Neural cell (in vitro differentiated cells): ENCODE results near the gene AMOTL2. TPM values are rescaled to one million over a fixed set of nuclear protein-coding genes. Genes with fewer than 3 reads are reported as not detected.

Experiments used
- H2AFZ ChIP-seq: fragments of 200-600, 300-800 bp; sonication (generic), shearing (Covaris generic); 2 replicates; pipeline ENCODE4 v1.6.0; 2014; ENCODE audit warnings: low read depth, mild to moderate bottlenecking, antibody characterized with exemption, low read length, moderate library complexity
- H3F3A ChIP-seq: fragments of 200-600 bp; shearing (Covaris generic); 2 replicates; pipeline ENCODE4 v1.6.1; 2016; ENCODE audit warnings: mild to moderate bottlenecking, moderate library complexity, mixed read lengths, antibody characterized with exemption, low read length; ENCODE audit not compliant: insufficient read depth, poor library complexity, severe bottlenecking
- H3K27ac ChIP-seq: fragments of 200-600, 300-800 bp; sonication (generic), shearing (Covaris generic); 2 replicates; pipeline ENCODE4 v1.5.1; 2014; ENCODE audit warnings: mild to moderate bottlenecking, low read length, moderate library complexity
- H3K27me3 ChIP-seq: fragments of 300-800, 200-600 bp; sonication (generic), shearing (Covaris generic); 2 replicates; pipeline ENCODE4 v1.6.0; 2014; ENCODE audit warnings: mild to moderate bottlenecking, low read depth, low read length, moderate library complexity; ENCODE audit not compliant: insufficient read depth
- H3K36me3 ChIP-seq: fragments of 300-800, 200-600 bp; sonication (generic), shearing (Covaris generic); 2 replicates; pipeline ENCODE4 v1.5.1; 2014; ENCODE audit warnings: mild to moderate bottlenecking, antibody characterized with exemption, low read length, moderate library complexity; ENCODE audit not compliant: insufficient read depth
- H3K4me2 ChIP-seq: fragments of 300-800, 200-600 bp; sonication (generic), shearing (Covaris generic); 2 replicates; pipeline ENCODE4 v1.6.0; 2014; ENCODE audit warnings: mild to moderate bottlenecking, low read length
- H3K4me3 ChIP-seq: fragments of 300-800, 200-600 bp; sonication (generic), shearing (Covaris generic); 2 replicates; pipeline ENCODE4 v1.5.1; 2014; ENCODE audit warnings: mild to moderate bottlenecking, low read length, moderate library complexity
- H3K79me2 ChIP-seq: fragments of 200-600 bp; shearing (Covaris generic); replicated peaks from 2 replicates; pipeline ENCODE4 v1.6.0; 2014; ENCODE audit warnings: mild to moderate bottlenecking, low read length, moderate library complexity; ENCODE audit not compliant: insufficient read depth
- H3K9ac ChIP-seq: fragments of 300-800, 200-600 bp; sonication (generic), shearing (Covaris generic); 2 replicates; pipeline ENCODE4 v1.6.1; 2016; ENCODE audit warnings: mild to moderate bottlenecking, low read length, mixed read lengths
- H3K9me2 ChIP-seq: fragments of 200-600 bp; shearing (Covaris generic); 2 replicates; pipeline ENCODE4 v1.6.1; 2016; ENCODE audit warnings: mild to moderate bottlenecking, low read length, mixed read lengths; ENCODE audit not compliant: insufficient read depth
- H3K9me3 ChIP-seq: fragments of 200-600, 300-800 bp; sonication (generic), shearing (Covaris generic); 2 replicates; pipeline ENCODE4 v1.6.1; 2016; ENCODE audit warnings: mild to moderate bottlenecking, mixed run types, low read length, moderate library complexity, mixed read lengths
- H4K20me1 ChIP-seq: fragments of 200-600 bp; shearing (Covaris generic); 2 replicates; pipeline ENCODE4 v1.6.1; 2016; ENCODE audit warnings: mild to moderate bottlenecking, mixed run types; ENCODE audit not compliant: insufficient read depth
- CTCF ChIP-seq: fragments of 450-650 bp; IDR thresholded peaks from 2 replicates; pipeline ENCODE4 v1.5.1; 2014; ENCODE audit warnings: antibody characterized with exemption, mild to moderate bottlenecking, moderate library complexity; ENCODE audit not compliant: poor library complexity, severe bottlenecking
- EP300 ChIP-seq: fragments of 450-650 bp; conservative IDR thresholded peaks from 2 replicates; pipeline ENCODE4 v1.6.1; 2014; ENCODE audit warnings: antibody characterized with exemption, mild to moderate bottlenecking, moderate library complexity; ENCODE audit not compliant: poor library complexity, severe bottlenecking
- EZH2 ChIP-seq: fragments of 200-600, 300-800 bp; shearing (Covaris generic), sonication (generic); IDR thresholded peaks from 2 replicates; pipeline ENCODE4 v1.6.1; 2014; ENCODE audit warnings: antibody characterized with exemption, low read length, borderline replicate concordance, mild to moderate bottlenecking; ENCODE audit not compliant: insufficient read depth, poor library complexity, severe bottlenecking
- MXI1 ChIP-seq: fragments of 450-650 bp; conservative IDR thresholded peaks from 2 replicates; pipeline ENCODE4 v1.6.1; 2014; ENCODE audit warnings: antibody characterized with exemption, mild to moderate bottlenecking; ENCODE audit not compliant: poor library complexity, severe bottlenecking
- POLR2AphosphoS5 ChIP-seq: IDR thresholded peaks from 2 replicates; pipeline ENCODE4 v1.6.1; 2012
- RAD21 ChIP-seq: fragments of 450-650 bp; conservative IDR thresholded peaks from 2 replicates; pipeline ENCODE4 v1.6.1; 2014; ENCODE audit warnings: antibody characterized with exemption, mild to moderate bottlenecking, moderate library complexity
- REST ChIP-seq: IDR thresholded peaks from 2 replicates; pipeline ENCODE4 v1.6.1; 2012; ENCODE audit warnings: borderline replicate concordance
- SMC3 ChIP-seq: fragments of 450-650 bp; conservative IDR thresholded peaks from 2 replicates; pipeline ENCODE4 v1.6.1; 2014; ENCODE audit warnings: antibody characterized with exemption, mild to moderate bottlenecking, moderate library complexity; ENCODE audit not compliant: poor library complexity
- TAF1 ChIP-seq: IDR thresholded peaks from 2 replicates; pipeline ENCODE4 v1.6.1; 2012; ENCODE audit warnings: low read depth
- polyA plus RNA-seq: library from polyadenylated mRNA; depleted of rRNA; stranded (reverse); fragments of >200 nt; gene quantifications from 2 replicates; pipeline ENCODE4 v1.2.3, GENCODE V29; 2014

Gene AMOTL2
- polyA plus RNA-seq, 1 donor from 2014 or later, result 30.1 TPM

DNA sequence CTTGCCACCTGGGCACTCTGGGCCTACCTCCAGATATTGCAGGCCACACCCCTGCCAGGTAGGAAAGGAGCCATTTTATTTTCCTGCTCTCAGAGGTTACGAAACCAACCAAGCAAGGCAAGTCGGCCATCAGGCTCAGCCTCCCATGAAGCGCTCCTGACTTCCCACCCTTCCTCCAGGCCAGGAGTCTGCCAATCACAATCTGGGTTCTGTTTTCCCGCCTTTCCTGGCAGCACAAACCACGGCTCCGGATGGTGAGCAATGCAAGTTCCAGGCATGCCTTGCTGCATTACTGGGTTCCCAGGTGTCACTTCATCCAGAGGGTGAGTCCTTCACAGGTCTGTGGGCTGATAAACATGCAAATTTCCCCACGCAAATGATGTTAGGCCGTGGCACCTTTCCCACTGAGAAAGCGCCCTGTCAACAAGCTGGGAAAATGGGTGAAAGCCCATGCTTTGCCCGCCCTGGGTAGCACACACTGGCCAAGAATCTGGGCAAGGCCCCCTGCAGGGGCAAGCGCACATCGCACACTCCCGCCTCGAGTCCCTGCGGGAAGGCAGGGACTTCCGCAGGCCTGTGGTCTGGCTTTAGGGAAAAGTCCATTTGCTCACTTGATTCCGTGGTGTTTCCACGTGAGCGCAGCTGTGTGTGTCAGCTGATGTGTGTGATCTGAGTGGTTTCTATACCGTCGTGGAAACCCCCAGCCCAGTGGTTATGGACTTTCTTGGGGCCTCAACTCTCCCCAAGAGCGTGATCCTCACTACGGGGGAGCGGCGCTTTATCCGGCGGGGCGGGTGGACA, 62.0 kb downstream of the AMOTL2 start:
- H3K9me3 ChIP-seq, result no peaks in the 10 kb centered on the region
- H3K4me2 ChIP-seq, result no peak overlapping the region
- H3K27ac ChIP-seq, result no peak overlapping the region
- H3F3A ChIP-seq, result no peaks in the 10 kb centered on the region
- H3K79me2 ChIP-seq, result no peaks in the 10 kb centered on the region
- H3K9me2 ChIP-seq, result no peaks in the 10 kb centered on the region
- H2AFZ ChIP-seq, result no peak overlapping the region
- no peak overlapping the region for H3K9ac ChIP-seq
- H3K27me3 ChIP-seq, result peaks cover 9% of the 10 kb centered on the region
- no peak overlapping the region for H3K4me3 ChIP-seq
- no peak for TF ChIP-seq POLR2AphosphoS5
- no peak for TF ChIP-seq TAF1
- TF ChIP-seq EP300, result no peak
- H4K20me1 ChIP-seq, result no peaks in the 10 kb centered on the region
- H3K36me3 ChIP-seq, result no peaks in the 10 kb centered on the region

DNA sequence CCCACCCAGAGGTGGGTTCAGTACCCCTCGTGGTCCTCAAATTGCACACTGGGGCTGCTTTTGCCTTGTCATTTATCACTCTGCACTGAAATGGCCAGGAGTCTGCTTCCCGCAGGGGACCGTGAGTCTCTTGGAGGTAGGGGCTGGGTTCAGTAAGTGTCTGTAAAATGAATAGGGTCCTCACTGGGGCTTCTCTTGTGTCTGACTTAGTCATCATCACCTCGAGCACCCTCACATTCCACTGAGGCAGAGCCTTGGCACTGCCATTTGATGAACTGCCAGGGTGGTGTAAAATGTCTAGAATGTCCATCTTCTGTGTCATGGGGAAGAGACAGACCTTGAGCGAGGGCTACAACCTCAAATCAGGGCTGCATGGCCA, 62.6 kb downstream of the AMOTL2 start:
- Histone ChIP-seq H3F3A (no peaks in the 10 kb centered on the region), H3K36me3 (no peaks in the 10 kb centered on the region), H3K4me3 (no peak overlapping the region), H3K27me3 (peaks cover 9% of the 10 kb centered on the region), H2AFZ (no peak overlapping the region), H3K9ac (no peak overlapping the region), H3K4me2 (no peak overlapping the region), H3K9me2 (no peaks in the 10 kb centered on the region), H3K79me2 (no peaks in the 10 kb centered on the region), H3K27ac (no peak overlapping the region), H4K20me1 (no peaks in the 10 kb centered on the region), H3K9me3 (no peaks in the 10 kb centered on the region)
- no peak for TF ChIP-seq MXI1
- no peak for TF ChIP-seq POLR2AphosphoS5
- TF ChIP-seq TAF1, result no peak
- no peak for TF ChIP-seq CTCF
- TF ChIP-seq RAD21, result no peak
- no peak for TF ChIP-seq EP300
- no peak for TF ChIP-seq SMC3
- no peak for TF ChIP-seq REST
- TF ChIP-seq EZH2, result no peak
